MCF 10A (cell line): Measurements from ENCODE around the gene LPP. TPM values are rescaled to one million over a fixed set of nuclear protein-coding genes. Genes with fewer than 3 reads are reported as not detected.

Source experiments
- BruUV-seq: library from RNA; stranded (reverse); fragments of 400-500 nt; replicated peaks from 2 replicates; lab custom pipeline; 2021; lab: Mats Ljungman, UMichigan
- CTCF ChIA-PET: fragments of 300-600 bp; sonication (Branson Sonifier 250); formaldehyde crosslinking; extraction: SDS; loops from one replicate; lab custom pipeline; 2021; ENCODE audit warnings: antibody characterized with exemption, inconsistent platforms; lab: Yijun Ruan, JAX
- POLR2A ChIA-PET: fragments of 300-600, 350-650 bp; sonication (Branson Sonifier 250); formaldehyde crosslinking; extraction: SDS; loops from one replicate; lab custom pipeline; 2020; ENCODE audit warnings: antibody characterized with exemption, inconsistent platforms; lab: Yijun Ruan, JAX
- DNase-seq: peaks from one replicate; pipeline ENCODE4 v3.0.0-alpha.2; 2018; ENCODE audit not compliant: unreplicated experiment
- H3K27ac Mint-ChIP-seq: one replicate; pipeline ENCODE4 v1.8.0; 2022; ENCODE audit warnings: mild to moderate bottlenecking, low read depth, mixed read lengths; ENCODE audit not compliant: unreplicated experiment
- H3K27me3 Mint-ChIP-seq: one replicate; pipeline ENCODE4 v1.8.0; 2022; ENCODE audit warnings: mixed read lengths; ENCODE audit not compliant: insufficient read depth, unreplicated experiment
- H3K36me3 Mint-ChIP-seq: one replicate; pipeline ENCODE4 v1.8.0; 2022; ENCODE audit warnings: mild to moderate bottlenecking, moderate library complexity, mixed read lengths; ENCODE audit not compliant: insufficient read depth, unreplicated experiment
- H3K4me1 Mint-ChIP-seq: one replicate; pipeline ENCODE4 v1.8.0; 2022; ENCODE audit warnings: mixed read lengths; ENCODE audit not compliant: insufficient read depth, unreplicated experiment
- H3K4me3 Mint-ChIP-seq: one replicate; pipeline ENCODE4 v1.8.0; 2022; ENCODE audit warnings: mild to moderate bottlenecking, moderate library complexity, mixed read lengths; ENCODE audit not compliant: unreplicated experiment
- H3K9me3 Mint-ChIP-seq: one replicate; pipeline ENCODE4 v1.8.0; 2022; ENCODE audit warnings: mixed read lengths; ENCODE audit not compliant: unreplicated experiment
- CTCF ChIP-seq: fragments of 200-600 bp; IDR thresholded peaks from one replicate; pipeline ENCODE4 v1.8.0; 2022; ENCODE audit warnings: antibody characterized with exemption, mild to moderate bottlenecking; ENCODE audit not compliant: unreplicated experiment
- intact Hi-C: fragments of 100-400 bp; cut with micrococcal nuclease; formaldehyde crosslinking; loops from 2 replicates; pipeline ENCODE4 v1.14.1; 2022
- total RNA-seq: library from RNA; stranded (reverse); gene quantifications from 2 replicates; pipeline ENCODE4 v1.2.3, GENCODE V29; 2022

The LPP gene
- total RNA-seq, 1 experiment from 2014 or later: 117 TPM

GRCh38 chr3:188209740-188210139 lies 55.8 kb downstream of the LPP start:
- CTCF ChIA-PET: no interaction called here
- no peak for TF ChIP-seq CTCF
- Mint-ChIP-seq H3K27ac (no peak overlapping the region), H3K9me3 (no peaks in the 10 kb centered on the region), H3K4me3 (no peak overlapping the region), H3K36me3 (peaks cover 20% of the 10 kb centered on the region), H3K27me3 (no peaks in the 10 kb centered on the region), H3K4me1 (no peaks in the 10 kb centered on the region)
- intact Hi-C loops: no loop called here
- POLR2A ChIA-PET: no interaction called here
- DNase-seq: no peak
- no TSS peak for BruUV-seq

GRCh38 chr3:188211476-188211875 lies 57.5 kb downstream of the LPP start:
- POLR2A ChIA-PET: no interaction called here
- Mint-ChIP-seq H3K9me3 (no peaks in the 10 kb centered on the region), H3K4me1 (no peaks in the 10 kb centered on the region), H3K27me3 (no peaks in the 10 kb centered on the region), H3K36me3 (peaks cover 20% of the 10 kb centered on the region), H3K27ac (no peak overlapping the region), H3K4me3 (no peak overlapping the region)
- CTCF ChIA-PET: no interaction called here
- intact Hi-C loops: no loop called here
- TF ChIP-seq CTCF: no peak
- no TSS peak for BruUV-seq
- no peak for DNase-seq

GRCh38 chr3:188212308-188212969 lies 58.5 kb downstream of the LPP start:
- Mint-ChIP-seq H3K27me3 (no peaks in the 10 kb centered on the region), H3K36me3 (peaks cover 20% of the 10 kb centered on the region), H3K4me1 (peaks cover 6% of the 10 kb centered on the region), H3K4me3 (no peak overlapping the region), H3K27ac (no peak overlapping the region), H3K9me3 (no peaks in the 10 kb centered on the region)
- POLR2A ChIA-PET: no interaction called here
- CTCF ChIA-PET: interaction anchor here (0.7 kb wide), 1 partner anchor 865 kb away, joined by 3 read pairs; no protein-coding TSS in a partner anchor
- no peak for DNase-seq
- no TSS peak for BruUV-seq
- no peak for TF ChIP-seq CTCF
- intact Hi-C loops: no loop called here

DNA sequence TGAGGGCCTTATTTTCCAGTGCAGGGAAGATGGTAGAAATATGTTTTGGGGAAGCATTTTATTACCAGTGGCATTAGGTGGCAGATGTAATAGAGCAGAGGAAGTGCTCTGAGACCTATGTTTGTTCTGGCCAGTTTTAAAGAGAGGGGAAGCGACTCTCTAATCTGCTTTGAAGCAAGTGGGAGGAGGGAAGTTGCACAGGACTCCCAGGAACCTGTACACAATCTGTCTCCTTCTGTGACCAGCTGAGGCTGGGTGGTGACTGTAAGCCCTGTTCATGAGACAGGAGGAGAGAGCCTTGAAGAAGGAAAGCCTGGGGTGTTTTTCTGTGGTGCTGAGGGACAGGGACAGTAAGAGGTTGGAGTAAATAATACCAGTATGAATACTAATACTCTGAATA lies 60.5 kb downstream of the LPP start:
- ChIA-PET POLR2A (interaction anchor here (1.6 kb wide), 1 partner anchor 27 kb away, joined by 6 read pairs; no protein-coding TSS in a partner anchor), CTCF (no interaction called here)
- peaks cover 7% of the 10 kb centered on the region for H3K4me1 Mint-ChIP-seq
- BruUV-seq: no TSS peak
- no peak for TF ChIP-seq CTCF
- H3K27me3 Mint-ChIP-seq: no peaks in the 10 kb centered on the region
- DNase-seq: no peak
- no peaks in the 10 kb centered on the region for H3K9me3 Mint-ChIP-seq
- intact Hi-C loops: no loop called here
- no peak overlapping the region for H3K4me3 Mint-ChIP-seq
- H3K36me3 Mint-ChIP-seq: peaks cover 20% of the 10 kb centered on the region
- H3K27ac Mint-ChIP-seq: no peak overlapping the region
